ENCODE results near the gene YY2. TPM values are rescaled to one million over a fixed set of nuclear protein-coding genes. Genes with fewer than 3 reads are reported as not detected.

The YY2 gene
- total and polyA plus RNA-seq, 2 of the 4 experiments (the other 2 are of a cell fraction) = 0.72 to 2.5 TPM

GRCh38 chrX:21839334-21840192, 16.2 kb upstream of the YY2 start, which contains the start of gene MBTPS2:
Gene MBTPS2, plus strand, starts transcription at chrX:21839617. Its CDS starts 118 bp downstream, at chrX:21839735.
- H4K8ac ChIP-seq (ENCODE audit: low read depth in 2 of 2, low read length in 2 of 2) = peak within 1 kb of the TSS; percentile 1 to 87
- WGBS, 2 experiments (ENCODE audit: extremely low coverage in 2 of 2, insufficient read length in 1 of 2) = 36% methylated on average over 21 of the region's 61 CpGs; no CpG with 5 or more reads in 1 of the 2 experiments
- TF ChIP-seq SMC3 (IDR thresholded peaks at IDR 0.05; ENCODE audit: low read depth, low read length) (peak; percentile 39; the same call in 1 of the 2 replicates), MAZ (IDR thresholded peaks at IDR 0.05; ENCODE audit: borderline replicate concordance, low read depth, low read length) (peak; percentile 57; the same call in 1 of the 2 replicates), BHLHE40 (IDR thresholded peaks at IDR 0.05; ENCODE audit: low read depth, low read length) (no peak), MXI1 (IDR thresholded peaks at IDR 0.05; ENCODE audit: borderline replicate concordance, low read depth, low read length) (peak; percentile 75), USF2 (IDR thresholded peaks at IDR 0.05; ENCODE audit: low read depth, low read length) (no peak), CTCF (conservative IDR thresholded peaks at IDR 0.05; ENCODE audit: low read depth, low read length) (peak; percentile 50), POLR2A (IDR thresholded peaks at IDR 0.05; ENCODE audit: low read depth, low read length) (peak; percentile 81), RCOR1 (IDR thresholded peaks at IDR 0.05; ENCODE audit: insufficient replicate concordance, low read length) (peak; percentile 72), RAD21 (IDR thresholded peaks at IDR 0.05; ENCODE audit: low read length) (peak; percentile 65), RFX5 (IDR thresholded peaks at IDR 0.05; ENCODE audit: low read depth, low read length) (no peak), NFE2L2 (IDR thresholded peaks at IDR 0.05; ENCODE audit: low read depth, low read length) (no peak)

More at GRCh38 chrX:21839334-21840192, 16.2 kb upstream of the YY2 start, which contains the start of gene MBTPS2:
- CTCF ChIA-PET = interaction anchor here (0.6 kb wide), 2 partner anchors 13 to 1304 kb away, joined by 3 read pairs; no protein-coding TSS in a partner anchor
- H4K20me1 ChIP-seq (ENCODE audit: insufficient read depth, low read length) = no peaks in the 10 kb centered on the region
- POLR2A ChIA-PET (ENCODE audit: unreplicated experiment) = no interaction called here
- peak within 1 kb of the TSS; percentile 23; the same call in 1 of the 2 replicates for H2AK5ac ChIP-seq (ENCODE audit: low read depth, low read length)
- H3K27me3 ChIP-seq (ENCODE audit: control insufficient read depth, insufficient read depth, low read length) = no peaks in the 10 kb centered on the region
- no peaks in the 10 kb centered on the region for H3K9me3 ChIP-seq (ENCODE audit: control insufficient read depth, insufficient read depth, low read length)
- peak within 1 kb of the TSS; percentile 95 for H2BK5ac ChIP-seq (ENCODE audit: low read depth, low read length, poor library complexity, severe bottlenecking)
- DNase-seq (peak; percentile 91), ATAC-seq (ENCODE audit: low read depth) (peak; percentile 93)
- peak within 1 kb of the TSS; percentile 79 for H3K9ac ChIP-seq (ENCODE audit: low read depth, low read length)
- no peaks in the 10 kb centered on the region for H3K36me3 ChIP-seq (ENCODE audit: control insufficient read depth, insufficient read depth, low read length)
- H3K9me1 ChIP-seq (ENCODE audit: insufficient read depth, low read length) = 0 out of 2 replicates have a peak, but pooled peaks cover 3% of the 10 kb centered on the region
- peak within 1 kb of the TSS; percentile 94 for H2AFZ ChIP-seq (replicated peaks; ENCODE audit: low read length, poor library complexity)
- peak within 1 kb of the TSS; percentile 94 for H3K4ac ChIP-seq (ENCODE audit: low read depth, low read length)
- H2BK120ac ChIP-seq (ENCODE audit: low read depth, low read length) = peak within 1 kb of the TSS; percentile 71
- H2BK15ac ChIP-seq (ENCODE audit: low read depth, low read length) = no peak within 1 kb of the TSS
- peak within 1 kb of the TSS; percentile 83 for H4K91ac ChIP-seq (ENCODE audit: insufficient read depth, low read depth, low read length)
- H3K23ac ChIP-seq (ENCODE audit: low read depth, low read length) = peak within 1 kb of the TSS; percentile 89; the same call in 1 of the 2 replicates
- no peak within 1 kb of the TSS for H2BK20ac ChIP-seq (ENCODE audit: low read depth, low read length)
- peak within 1 kb of the TSS; percentile 69 for H3K18ac ChIP-seq (ENCODE audit: low read depth, low read length)
- in situ Hi-C loops (cut with MboI; ENCODE audit: low sequenced_read_pairs) = loop anchor here (5.0 kb wide), 1 partner anchor 133 kb away; no protein-coding TSS in a partner anchor
- peaks cover 9 to 13% of the 10 kb centered on the region in 2 experiments; a peak in 3 of 4 replicates for H3K79me1 ChIP-seq (ENCODE audit: low read depth in 1 of 2, low read length in 2 of 2)
- H4K5ac ChIP-seq (ENCODE audit: low read depth, low read length) = peak within 1 kb of the TSS; percentile 86
- peak within 1 kb of the TSS; percentile 94 for H3K4me2 ChIP-seq (ENCODE audit: low read depth, low read length)
- intact Hi-C loops (cut with micrococcal nuclease) = loop anchor here (1.0 to 10.0 kb wide), 3 partner anchors 103 to 1305 kb away; no protein-coding TSS in a partner anchor
- dilution Hi-C loops (cut with HindIII; ENCODE audit: low sequenced_read_pairs, unreplicated experiment) = no loop called here
- peak within 1 kb of the TSS; percentile 84 for H3K4me3 ChIP-seq (ENCODE audit: insufficient read depth, low read depth, low read length)
- peak within 1 kb of the TSS; percentile 96 for H3K27ac ChIP-seq (ENCODE audit: insufficient read depth, low read length)
- peak within 1 kb of the TSS; percentile 94 for H3K14ac ChIP-seq (replicated peaks; ENCODE audit: low read depth, low read length)
- H2AK9ac ChIP-seq (replicated peaks; ENCODE audit: low read depth, low read length, poor library complexity) = peak within 1 kb of the TSS; percentile 87
- BruUV-seq (replicated peaks) = no TSS peak
- H3K56ac ChIP-seq (ENCODE audit: extremely low read depth, insufficient read depth, low read length) = peak within 1 kb of the TSS; percentile 52
- no peaks in the 10 kb centered on the region; the same call in 1 of the 2 replicates for H3K4me1 ChIP-seq (ENCODE audit: control insufficient read depth, insufficient read depth, low read length)
